Erythroblast (primary cell): ENCODE measurements around the gene GHR.

Source experiments
- GATA1 ChIP-seq: IDR thresholded peaks from 2 replicates; pipeline ENCODE4 v1.6.1; 2011; ENCODE audit warnings: low read depth, mild to moderate bottlenecking, control low read depth, low read length, moderate library complexity
- POLR2A ChIP-seq: IDR thresholded peaks from 2 replicates; pipeline ENCODE4 v1.6.1; 2011; ENCODE audit warnings: mild to moderate bottlenecking, low read length

DNA sequence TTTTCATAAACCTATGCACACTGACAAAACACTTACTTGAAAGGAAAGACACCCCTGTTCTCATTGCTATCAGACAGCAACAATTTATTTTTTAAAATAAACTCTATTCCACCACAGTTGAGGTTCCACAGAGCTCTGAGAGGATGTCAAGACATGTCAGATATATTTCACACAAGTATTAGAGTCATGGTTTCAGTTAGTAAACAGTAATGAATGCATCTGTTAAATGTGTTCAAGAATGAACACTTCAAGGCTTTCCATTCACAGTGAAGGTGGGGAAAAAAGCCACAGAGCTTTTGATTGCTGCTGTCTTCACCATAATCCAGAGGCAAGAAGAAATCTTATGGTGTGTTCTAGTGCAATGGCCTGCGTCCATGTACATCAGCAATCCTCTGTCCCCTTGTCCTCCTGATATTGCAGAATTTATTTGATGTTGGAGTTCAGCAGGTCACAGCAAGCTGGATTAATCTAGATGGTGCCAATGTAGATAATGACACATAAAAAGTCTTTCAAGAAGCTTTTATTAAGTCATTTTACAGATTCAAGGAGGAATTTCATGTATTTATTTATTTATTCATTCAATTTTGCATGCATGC, 146.8 kb downstream of the GHR start:
- TF ChIP-seq GATA1 (no peak), POLR2A (no peak)
